Limb (tissue), 2 donors: ENCODE results near the gene FOXE1.
A peak's percentile ranks its signal among the peaks of the same experiment; 100 is the strongest.

Experiments
- DNase-seq, 2 donors: peaks; one replicate each; pipeline ENCODE4 v3.0.0-alpha.2; 2016; ENCODE audit errors: extremely low spot score in 2 of 2

The FOXE1 gene

GRCh38 chr9:97848215-97848479 is 4.9 kb upstream of the FOXE1 start:
- DNase-seq, result no peak

DNA sequence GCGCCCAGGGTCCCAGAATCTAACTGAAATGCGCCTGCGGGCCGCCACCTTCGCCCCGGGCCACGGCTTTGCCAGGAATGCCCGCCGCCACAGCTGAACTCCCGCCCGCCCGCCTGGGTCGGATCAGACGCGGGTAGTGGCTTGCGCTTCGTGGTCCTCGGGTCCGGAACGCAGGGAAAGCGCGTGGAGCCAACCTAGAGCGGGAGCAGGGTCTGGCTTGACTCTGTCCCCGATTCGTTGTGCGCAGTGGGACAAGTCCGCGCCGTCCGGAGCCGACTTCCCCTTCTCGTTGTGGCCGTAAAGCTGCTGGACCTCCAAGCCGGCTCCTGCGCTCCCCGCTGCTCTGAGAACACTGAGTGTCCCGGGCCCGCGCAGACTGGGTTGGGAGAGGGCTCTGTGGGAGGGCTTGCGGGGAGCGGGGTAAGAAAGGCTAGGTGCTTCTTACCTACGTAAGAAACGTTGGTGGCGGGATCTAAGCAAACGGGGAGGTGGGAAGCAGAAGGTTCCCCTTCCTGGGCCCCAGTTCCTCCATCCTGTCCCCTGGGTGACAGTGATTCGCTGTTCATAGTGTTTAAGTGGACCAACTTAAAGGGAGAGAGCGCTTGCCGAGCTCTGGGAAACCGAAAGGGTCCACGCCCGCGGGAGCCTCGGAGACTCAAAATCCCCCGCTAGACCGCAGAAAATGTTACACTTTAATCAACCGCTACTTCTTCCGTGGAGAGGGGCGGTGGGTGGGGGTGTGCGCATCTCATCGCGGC is 4.4 kb upstream of the FOXE1 start:
- no peak for DNase-seq

- DNase-seq, result no peak
Observed at GRCh38 chr9:97849980-97850379, 3.0 kb upstream of the FOXE1 start.

GRCh38 chr9:97850746-97851445 is 2.1 kb upstream of the FOXE1 start:
- no peak for DNase-seq

GRCh38 chr9:97851446-97851883 is 1.6 kb upstream of the FOXE1 start:
- DNase-seq, result no peak

GRCh38 chr9:97852001-97852398 is 1.0 kb upstream of the FOXE1 start:
- peak in 1 of 2 donors; percentile 43 for DNase-seq

DNA sequence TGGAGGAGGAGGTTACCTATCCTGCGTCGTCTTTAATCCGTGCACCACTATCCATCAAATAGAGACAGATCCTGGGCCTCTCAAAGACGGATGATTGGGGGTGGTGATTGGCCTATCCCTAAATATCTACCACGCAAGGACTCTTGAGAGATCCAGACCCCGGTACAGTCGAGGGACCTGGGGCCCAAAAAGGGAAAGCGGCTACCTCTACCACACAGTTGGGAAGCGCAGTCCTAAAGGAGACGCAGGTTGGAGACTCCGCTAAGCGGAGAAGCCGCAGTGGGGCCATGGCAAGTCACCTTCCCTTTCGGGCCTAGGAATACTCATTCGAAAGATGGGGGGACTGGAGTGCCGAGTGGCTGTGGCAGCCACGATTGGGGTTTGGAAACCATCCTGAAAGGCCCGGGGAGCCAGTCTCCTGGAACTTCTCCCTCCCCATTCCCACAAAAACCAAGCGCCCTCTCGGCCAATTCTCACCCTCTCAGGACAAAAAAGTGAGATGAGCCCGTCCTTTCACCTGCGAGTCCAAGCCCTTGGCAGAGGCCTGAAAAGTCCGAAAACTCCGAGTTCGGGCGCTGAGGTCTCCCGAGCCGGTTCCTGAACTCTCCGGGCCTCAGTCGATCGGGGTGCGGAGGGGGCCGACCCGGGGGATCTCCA is 499 bp upstream of the FOXE1 start:
- DNase-seq, result no peak

DNA sequence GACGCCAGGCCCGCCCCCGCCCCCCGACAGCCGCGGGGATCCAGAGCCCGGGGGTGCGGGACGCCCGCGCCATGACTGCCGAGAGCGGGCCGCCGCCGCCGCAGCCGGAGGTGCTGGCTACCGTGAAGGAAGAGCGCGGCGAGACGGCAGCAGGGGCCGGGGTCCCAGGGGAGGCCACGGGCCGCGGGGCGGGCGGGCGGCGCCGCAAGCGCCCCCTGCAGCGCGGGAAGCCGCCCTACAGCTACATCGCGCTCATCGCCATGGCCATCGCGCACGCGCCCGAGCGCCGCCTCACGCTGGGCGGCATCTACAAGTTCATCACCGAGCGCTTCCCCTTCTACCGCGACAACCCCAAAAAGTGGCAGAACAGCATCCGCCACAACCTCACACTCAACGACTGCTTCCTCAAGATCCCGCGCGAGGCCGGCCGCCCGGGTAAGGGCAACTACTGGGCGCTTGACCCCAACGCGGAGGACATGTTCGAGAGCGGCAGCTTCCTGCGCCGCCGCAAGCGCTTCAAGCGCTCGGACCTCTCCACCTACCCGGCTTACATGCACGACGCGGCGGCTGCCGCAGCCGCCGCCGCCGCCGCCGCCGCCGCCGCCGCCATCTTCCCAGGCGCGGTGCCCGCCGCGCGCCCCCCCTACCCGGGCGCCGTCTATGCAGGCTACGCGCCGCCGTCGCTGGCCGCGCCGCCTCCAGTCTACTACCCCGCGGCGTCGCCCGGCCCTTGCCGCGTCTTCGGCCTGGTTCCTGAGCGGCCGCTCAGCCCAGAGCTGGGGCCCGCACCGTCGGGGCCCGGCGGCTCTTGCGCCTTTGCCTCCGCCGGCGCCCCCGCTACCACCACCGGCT is 1.0 kb downstream of the FOXE1 start:
- peak in 1 of 2 donors; percentile 65 for DNase-seq

DNA sequence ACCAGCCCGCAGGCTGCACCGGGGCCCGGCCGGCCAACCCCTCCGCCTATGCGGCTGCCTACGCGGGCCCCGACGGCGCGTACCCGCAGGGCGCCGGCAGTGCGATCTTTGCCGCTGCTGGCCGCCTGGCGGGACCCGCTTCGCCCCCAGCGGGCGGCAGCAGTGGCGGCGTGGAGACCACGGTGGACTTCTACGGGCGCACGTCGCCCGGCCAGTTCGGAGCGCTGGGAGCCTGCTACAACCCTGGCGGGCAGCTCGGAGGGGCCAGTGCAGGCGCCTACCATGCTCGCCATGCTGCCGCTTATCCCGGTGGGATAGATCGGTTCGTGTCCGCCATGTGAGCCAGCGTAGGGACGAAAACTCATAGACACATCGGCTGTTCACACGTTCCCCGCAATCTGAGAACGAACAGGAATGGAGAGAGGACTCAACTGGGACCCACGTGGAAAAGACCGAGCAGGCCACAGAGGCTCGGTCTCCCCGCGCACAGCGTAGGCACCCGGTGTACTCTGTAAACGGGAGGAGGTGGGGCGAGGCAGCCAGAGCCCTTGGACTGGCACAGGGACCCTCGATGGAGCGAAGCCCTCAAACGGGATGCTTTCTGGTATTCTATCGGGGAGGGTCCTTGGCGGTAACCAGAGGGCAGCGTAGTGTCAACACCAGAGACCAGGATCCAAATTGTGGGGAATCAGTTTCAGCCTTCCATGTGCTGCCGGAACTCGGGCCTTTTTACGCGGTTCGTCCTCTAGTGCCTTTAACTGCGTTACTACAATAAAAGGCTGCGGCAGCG is 1.9 kb downstream of the FOXE1 start:
- DNase-seq, result no peak

DNA sequence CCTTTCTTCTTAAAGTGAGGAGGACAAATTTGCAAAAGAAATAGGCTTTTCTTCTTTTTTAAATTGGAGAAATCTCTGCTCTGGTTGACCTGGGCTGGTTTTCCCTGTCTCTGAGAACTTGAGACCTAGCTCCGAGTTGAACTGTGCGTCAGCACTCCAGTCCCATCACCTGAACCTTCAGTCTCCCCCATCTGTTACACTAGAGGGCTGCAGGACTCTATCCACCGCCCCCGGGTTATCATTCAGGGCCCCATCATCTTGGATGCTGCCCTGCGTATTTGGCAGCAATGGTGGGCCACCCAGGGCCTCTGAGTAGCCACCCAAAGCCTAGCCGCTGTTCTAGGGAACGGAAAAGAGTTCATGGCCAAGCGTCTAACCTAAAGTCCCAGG is 2.5 kb downstream of the FOXE1 start:
- DNase-seq, result no peak

GRCh38 chr9:97855899-97856298 is 2.9 kb downstream of the FOXE1 start:
- DNase-seq, result no peak

DNA sequence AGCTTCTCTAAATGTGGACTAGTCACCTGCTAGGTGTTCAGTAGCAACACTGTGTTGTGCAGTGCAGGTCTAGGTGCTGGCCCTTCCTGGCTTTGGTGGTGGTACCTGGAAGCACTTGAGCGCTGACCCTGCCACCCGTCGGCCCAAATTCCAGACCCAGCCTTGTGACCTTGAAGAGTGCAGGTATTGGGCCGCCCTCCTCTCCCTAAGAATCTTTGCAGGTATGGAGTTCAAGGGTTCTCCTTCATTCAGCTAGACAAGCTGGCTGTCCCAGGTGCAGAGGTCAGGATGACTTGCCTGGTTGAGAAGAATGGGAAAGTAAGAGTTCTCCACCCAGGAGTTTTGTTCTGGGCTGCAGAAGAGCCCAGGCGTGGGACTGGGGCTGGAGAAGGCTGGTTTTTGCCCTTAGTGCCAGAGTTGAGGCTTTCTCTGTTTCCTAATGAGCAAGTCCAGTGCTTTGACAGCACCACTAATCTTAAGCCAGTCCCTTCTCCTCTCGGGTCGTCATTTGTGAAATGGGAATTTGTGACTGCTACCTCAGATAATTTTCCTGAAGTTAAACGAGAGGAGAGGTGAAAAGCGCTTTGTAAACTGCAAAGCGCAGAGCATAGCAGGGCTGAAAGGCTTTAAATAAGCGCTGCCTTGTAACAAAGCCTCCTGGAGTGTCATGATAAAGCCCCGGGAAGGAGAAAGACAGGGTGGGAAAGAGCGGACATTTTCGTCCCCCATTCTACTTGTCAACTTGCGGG is 4.0 kb downstream of the FOXE1 start:
- DNase-seq, result no peak

GRCh38 chr9:97857606-97858392 is 4.8 kb downstream of the FOXE1 start:
- DNase-seq, result no peak

GRCh38 chr9:97858393-97858713 is 5.3 kb downstream of the FOXE1 start:
- no peak for DNase-seq

DNA sequence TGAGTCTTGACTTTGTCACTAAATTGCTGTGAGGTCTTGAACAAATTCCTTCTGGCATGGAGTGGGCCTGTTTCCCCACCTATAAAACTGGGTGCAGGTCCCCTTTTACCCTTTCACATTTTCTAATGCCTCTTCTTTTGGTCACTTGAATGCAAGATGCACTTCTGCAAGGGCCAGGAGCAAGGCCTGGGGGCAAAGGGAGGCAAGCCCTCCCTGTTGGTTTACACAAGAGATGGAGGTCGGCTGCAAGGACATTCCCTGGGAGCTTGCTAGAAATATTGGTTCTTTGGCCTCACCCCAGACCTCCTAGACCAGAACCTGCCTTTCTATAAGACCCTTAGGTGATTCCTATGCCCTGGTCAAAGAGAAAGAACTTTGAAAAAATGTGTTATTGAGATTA is 5.8 kb downstream of the FOXE1 start:
- no peak for DNase-seq

DNA sequence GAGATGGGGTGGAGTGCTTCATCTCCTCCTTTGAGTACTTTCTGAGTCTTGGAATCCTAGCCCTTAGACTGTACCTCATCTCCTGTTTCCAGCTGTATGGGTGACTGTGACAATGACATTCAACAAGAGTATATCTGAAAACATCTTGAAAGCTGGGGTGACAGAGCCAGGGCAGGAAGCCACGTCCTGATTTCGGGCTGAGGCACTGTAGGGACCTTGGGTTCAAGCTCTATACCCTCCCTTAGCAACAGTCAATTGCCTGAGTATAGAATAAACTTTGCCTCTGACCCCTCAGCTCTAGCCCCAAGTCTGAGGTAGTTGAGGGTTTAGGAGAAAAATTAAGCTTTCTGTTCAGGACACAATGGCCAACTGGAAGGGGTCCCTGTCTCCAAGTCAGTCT is 6.3 kb downstream of the FOXE1 start:
- DNase-seq, result no peak

DNA sequence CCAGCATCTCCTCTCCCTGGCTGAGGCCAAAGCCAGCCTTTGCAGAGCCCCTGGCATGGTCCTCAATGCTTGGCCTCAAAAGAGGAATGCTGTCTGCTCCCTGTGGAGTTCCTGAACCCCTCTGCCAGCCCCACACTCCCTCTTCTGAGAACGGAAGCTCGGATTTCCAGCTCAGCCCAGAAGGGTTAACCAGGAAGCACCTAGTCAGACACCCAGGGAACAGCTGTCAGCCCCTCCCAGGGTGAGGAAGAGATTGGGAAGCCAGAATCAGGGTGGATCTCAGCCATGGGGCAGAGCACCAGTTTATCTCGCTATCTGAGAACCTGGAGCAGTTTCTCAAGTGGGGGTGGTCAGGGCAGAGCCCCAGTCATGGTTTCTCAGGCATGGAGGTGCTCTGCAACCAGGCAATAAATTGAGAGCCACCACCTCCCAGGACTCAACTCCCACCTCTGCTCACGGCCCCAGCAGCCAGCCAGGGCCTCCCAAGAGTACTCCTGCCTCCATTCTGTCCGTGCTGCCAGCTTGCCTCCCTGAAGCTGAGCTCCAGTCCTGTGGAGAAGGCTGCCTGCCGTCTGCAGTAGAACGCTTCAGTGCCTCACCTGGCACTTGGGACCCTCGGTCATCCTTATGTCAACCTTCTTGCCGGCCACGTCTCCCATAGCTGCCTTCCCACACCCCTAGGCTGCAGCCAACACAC is 7.6 kb downstream of the FOXE1 start:
- no peak for DNase-seq

GRCh38 chr9:97861148-97861475 is 8.1 kb downstream of the FOXE1 start:
- no peak for DNase-seq

GRCh38 chr9:97863314-97863713 is 10.3 kb downstream of the FOXE1 start:
- no peak for DNase-seq
